Left colon (tissue), 2 donors: ENCODE measurements around the gene SERPINA12. TPM values are rescaled to one million over a fixed set of nuclear protein-coding genes. Genes with fewer than 3 reads are reported as not detected.
A peak's percentile ranks its signal among the peaks of the same experiment; 100 is the strongest.

Experiments
- ATAC-seq: fragments of 200-7000 bp; cut with Tn5 transposase; one replicate; pipeline ENCODE4 v1.9.1; 2020; ENCODE audit warnings: mild to moderate bottlenecking, moderate library complexity
- DNase-seq, 2 donors: peaks; one replicate each; pipeline ENCODE4 v3.0.0-alpha.2; 2020
- intact Hi-C, 2 donors: fragments of 100-400 bp; cut with DNase I in 1 of 2; cut with micrococcal nuclease in 1 of 2; formaldehyde crosslinking; loops; one replicate each; pipeline versions ENCODE4 v1.11.2 to v1.14.0; 2022; cut with DNase I, micrococcal nuclease
- long read RNA-seq: library from polyadenylated mRNA; unstranded; transcript quantifications from one replicate; pipeline ENCODE4 v2.0.0, GENCODE V29; 2021
- total RNA-seq, 2 donors: library from RNA; stranded (reverse); fragmentation: NEBNext Ultra II Directional; extraction: Animal tissue kit (Norgen Biotek cat#: 25700); gene quantifications; one replicate each; pipeline ENCODE4 v1.2.1, GENCODE V29; 2021
- donor health status: DM: no; HTN: no; CAD: no.
- donor health status: DM: yes; HTN: yes; CAD: no.

SERPINA12 gene
- not detected for total RNA-seq
- long read RNA-seq, result 0 reads

- no peak for ATAC-seq
- intact Hi-C loops, result no loop called here
- DNase-seq, result no peak
These were observed at the start of gene SERPINA12 for GRCh38 chr14:94509356-94509755. TSS of gene SERPINA12 (minus strand) at chr14:94509469. CDS start at chr14:94498397, 11,072 bp downstream.

DNA sequence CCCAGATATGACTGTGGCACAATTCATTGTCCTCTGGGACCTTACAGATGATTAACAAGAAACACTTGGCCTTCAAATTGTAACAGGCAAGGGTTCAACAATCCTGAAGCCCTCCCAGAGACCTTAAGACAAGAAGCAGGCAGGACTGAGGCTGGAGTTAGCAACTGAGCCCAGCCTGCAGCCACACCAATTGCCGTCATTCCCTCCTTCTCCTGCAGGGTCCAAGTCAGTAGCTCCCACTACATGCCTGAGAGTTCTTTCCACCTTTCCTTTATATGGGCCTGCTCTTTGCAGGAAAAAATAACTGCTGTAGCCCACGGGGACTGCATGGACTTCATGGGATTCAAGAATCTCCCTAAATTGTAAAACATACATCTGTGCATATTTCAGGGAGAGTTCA, 49.6 kb upstream of the SERPINA12 start:
- ATAC-seq (no peak), DNase-seq (no peak)
- intact Hi-C loops, result no loop called here

DNA sequence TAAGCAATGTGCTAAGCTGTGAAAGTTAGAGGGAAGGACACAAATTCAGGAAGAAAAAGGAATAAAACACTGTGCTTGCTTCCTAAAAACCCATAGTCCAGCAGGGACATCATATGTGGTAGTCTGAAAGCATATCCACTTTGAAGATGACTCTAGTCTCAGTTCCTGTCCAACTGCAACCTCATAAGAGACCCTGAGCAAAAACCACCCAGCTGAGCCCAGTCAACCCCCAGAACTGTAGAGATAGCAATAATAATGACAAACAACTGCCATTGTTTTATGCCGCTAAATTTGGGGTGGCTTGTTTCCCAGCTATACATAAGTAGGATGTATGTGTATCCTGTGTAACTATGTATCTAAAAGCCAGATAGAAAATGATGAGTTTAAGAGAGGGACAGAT, 48.1 kb upstream of the SERPINA12 start:
- ATAC-seq, result no peak
- intact Hi-C loops, result no loop called here
- DNase-seq, result no peak

DNA sequence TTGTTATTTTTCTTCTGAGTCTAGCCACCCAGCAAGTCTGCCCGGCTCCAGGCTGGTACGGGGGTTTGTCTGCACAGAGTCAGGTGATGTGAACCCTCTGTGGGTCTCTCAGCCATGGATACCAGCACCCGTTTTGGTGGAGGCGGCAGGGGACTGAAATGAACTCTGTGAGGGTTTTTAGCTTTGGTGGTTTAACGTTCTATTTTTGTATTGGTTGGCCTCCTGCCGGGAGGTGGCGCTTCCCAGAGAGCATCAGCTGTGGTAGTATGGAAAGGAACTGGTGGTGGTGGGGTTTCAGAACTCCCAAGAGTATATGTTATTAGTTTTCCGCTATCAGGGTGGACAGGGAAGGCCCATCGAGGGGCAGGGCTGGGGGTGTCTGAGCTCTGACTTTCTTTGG, 46.7 kb upstream of the SERPINA12 start:
- intact Hi-C loops, result no loop called here
- DNase-seq (no peak), ATAC-seq (no peak)

- DNase-seq (no peak), ATAC-seq (no peak)
- intact Hi-C loops, result no loop called here
These were observed 40.8 kb upstream of the SERPINA12 start for GRCh38 chr14:94550041-94550440.

GRCh38 chr14:94548999-94549985, 40.0 kb upstream of the SERPINA12 start:
- DNase-seq (peak in 1 of 2 donors; percentile 47), ATAC-seq (peak; percentile 44)
- intact Hi-C loops, result no loop called here

DNA sequence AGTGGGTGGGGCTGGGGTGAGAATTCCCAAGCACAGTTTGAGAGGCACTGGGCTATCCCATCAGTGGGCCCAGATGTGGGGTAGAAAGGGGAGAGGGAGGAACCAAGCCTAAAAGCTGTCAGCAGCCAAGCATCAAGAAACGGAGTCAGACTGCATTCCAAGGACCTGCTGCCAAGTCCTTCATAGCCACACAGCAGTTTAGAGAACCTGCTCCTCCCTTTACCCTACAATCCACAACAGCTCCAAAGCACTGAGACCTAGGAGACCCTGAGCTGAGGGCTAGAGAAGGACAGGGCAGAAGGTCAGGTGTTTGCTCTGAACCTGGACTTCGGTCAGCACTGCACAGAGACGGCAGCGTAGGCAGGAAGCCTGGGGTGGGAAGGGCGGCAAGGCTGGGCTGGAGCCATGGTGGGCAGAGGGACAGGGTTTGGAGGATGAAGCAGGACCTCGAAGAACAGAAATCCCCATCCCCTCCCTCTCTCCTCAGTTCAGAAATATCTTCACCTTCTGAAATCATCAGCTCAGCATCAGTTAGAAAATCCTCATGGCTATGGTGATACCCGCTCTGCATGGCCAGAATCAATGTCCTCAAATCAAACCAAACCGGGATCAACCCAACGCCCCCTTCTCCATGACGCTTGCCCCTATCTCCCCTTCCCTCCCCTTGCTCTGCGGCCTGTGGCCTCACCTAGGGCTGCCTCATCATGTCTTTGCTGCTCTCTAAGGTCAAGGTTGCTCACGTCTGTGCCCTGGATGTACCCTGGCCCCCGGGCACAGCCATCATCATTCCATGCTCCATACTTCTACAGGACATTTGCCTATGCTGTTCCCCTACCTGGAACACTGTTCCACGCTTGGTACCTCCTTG, 39.1 kb upstream of the SERPINA12 start:
- intact Hi-C loops, result no loop called here
- no peak for DNase-seq
- ATAC-seq, result no peak

GRCh38 chr14:94547726-94548125, 38.5 kb upstream of the SERPINA12 start:
- ATAC-seq (no peak), DNase-seq (no peak)
- intact Hi-C loops, result no loop called here

GRCh38 chr14:94547151-94547680, 37.9 kb upstream of the SERPINA12 start:
- ATAC-seq (no peak), DNase-seq (no peak)
- intact Hi-C loops, result no loop called here

- ATAC-seq, result no peak
- no peak for DNase-seq
- intact Hi-C loops, result no loop called here
These were observed 36.0 kb upstream of the SERPINA12 start for GRCh38 chr14:94545131-94545841.

- DNase-seq, result no peak
- intact Hi-C loops, result no loop called here
- ATAC-seq, result no peak
These were observed 35.5 kb upstream of the SERPINA12 start for GRCh38 chr14:94544726-94545125.

DNA sequence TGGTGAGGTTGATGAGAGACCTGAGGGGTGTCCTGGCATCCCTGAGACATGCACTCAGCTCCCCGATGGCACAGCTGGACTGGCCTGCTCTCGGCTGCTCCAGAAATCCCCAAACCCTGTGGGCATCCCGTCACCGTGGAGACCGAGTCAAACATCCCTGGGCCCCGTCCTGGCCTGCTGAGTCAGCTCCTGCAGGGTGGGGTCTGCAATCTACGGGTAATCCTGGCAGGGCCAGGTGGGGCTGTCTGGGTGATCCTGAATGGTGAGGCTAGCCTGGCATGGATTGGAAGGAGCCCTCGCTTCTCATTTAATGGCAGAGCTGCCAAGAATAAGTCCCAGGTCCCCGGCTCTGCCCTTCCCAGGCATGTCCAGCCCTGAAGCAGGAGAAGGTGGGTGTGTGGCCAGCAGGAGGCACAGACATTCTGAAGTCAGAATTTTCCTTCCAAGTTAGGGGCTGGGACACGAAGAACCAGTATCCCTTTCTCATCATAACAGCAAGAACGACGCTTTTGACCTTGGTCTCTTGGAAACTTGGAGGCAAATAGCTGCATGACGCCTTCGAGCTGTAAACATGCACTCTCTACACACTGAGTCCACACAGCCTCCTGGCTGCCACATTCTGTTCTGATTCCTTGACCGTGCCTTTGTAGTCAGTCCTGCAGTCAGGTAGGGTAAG, 34.3 kb upstream of the SERPINA12 start:
- no peak for ATAC-seq
- no peak for DNase-seq
- intact Hi-C loops, result no loop called here

- ATAC-seq (no peak), DNase-seq (no peak)
- intact Hi-C loops, result no loop called here
These were observed 33.7 kb upstream of the SERPINA12 start for GRCh38 chr14:94542811-94543440.

DNA sequence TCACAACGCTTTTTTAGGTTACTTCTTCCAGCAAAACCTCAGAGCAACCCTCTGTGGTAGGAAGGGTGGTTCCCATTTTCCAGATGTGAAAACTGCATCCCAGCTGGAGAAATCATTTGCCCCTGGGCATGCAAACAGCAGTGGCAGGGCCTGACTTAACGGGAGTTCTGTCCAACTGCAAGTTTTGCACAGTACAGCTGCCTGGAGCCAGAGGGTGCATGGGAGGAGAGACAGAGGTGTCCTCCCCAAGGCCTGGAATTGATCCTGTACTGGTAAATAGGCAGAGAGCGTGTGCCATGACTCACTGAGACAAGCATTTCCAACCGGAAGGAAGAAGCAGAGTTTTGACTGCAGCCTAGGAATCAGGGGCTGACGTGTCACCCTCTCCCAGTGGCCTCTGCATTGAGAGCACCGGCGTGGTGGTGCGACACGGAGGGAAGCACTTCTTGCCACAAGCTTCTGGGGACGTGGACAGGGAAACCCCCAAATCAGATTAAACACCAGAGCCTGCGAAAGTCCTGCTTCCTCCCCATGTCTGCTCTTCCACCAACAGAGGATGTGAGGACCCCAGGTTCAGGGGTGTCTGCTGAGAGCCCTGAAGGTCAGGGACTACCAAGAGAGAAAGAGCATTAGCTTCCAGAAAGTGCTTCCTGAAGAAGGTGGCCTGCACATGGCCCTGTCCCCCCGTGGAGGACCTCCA, 33.0 kb upstream of the SERPINA12 start:
- intact Hi-C loops, result no loop called here
- ATAC-seq (no peak), DNase-seq (no peak)

DNA sequence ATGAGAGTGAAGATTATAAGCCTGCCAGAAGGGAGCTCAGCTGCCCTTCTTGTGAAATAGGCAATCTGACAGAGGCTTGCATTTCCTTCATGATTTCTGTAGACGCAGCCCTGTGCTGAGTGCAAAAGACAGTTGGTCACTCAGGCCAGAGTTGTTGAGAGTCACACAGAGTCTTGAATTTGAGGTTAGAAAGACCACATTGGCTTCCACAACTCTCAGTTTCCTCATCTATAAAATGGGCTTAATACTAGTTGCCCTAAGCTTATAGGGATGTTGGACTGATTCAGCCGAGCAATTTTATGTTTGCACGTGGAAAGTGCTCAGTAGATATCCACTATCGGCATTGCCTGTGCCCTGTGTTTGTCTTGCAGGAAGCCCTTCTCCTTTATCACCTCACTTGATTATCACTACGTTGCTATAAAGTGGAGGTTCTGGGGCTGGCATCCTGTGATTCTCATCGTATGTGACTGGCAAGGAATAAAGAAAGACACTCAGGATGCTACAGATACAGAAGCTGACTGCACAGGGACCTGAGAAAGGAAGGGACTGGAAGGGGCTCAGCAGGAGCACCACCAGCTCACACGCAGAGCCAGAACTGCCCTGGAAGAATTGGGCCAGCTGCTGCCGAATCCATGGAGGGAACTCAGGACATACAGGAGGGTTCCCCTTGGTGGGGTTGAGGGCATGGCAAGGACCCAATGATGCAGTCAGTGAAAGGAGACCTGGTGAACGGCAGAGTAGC, 32.1 kb upstream of the SERPINA12 start:
- no peak for DNase-seq
- ATAC-seq, result no peak
- intact Hi-C loops, result no loop called here

DNA sequence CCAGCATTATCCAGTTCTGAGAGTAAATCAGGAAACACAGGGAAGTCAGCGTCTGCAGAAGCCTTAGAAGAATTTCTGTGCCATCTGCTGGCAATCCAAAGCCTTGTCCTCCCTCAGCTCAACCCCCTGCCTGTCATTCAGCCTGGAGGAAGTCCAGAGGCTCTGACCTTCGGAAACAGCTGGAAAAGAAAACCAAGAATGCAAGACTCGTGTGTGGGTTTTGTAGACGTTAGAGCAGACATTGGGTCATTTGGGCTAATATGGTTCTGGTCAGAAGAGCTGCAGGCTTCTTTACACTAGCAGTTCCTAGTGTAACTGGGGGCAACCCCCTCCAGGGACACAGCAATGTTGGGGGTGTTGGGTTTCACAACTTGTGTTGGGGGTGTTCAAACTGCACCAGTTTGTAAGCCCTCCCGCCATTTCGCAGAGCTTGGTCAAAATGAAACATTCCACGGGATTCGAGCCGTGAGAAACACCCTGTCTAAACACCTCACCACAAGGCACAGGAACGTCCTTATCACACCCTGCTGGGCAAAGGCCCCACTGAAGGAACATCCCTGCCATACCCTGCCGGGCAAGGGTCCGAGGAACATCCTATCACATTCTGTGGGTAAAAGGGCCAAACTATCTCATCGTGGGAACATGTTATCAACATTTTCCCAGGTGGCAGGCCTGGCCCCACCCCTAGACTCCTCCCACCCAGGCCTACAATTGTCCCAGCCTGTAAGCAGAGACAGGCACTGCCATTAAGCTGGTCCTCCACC, 30.9 kb upstream of the SERPINA12 start:
- DNase-seq (no peak), ATAC-seq (peak; percentile 51)
- intact Hi-C loops, result no loop called here
